Liver (tissue), 9 donors: Measurements from ENCODE around the gene PVALEF. TPM values are rescaled to one million over a fixed set of nuclear protein-coding genes. Genes with fewer than 3 reads are reported as not detected.

Experiments used
- DNase-seq: peaks from one replicate; pipeline ENCODE4 v3.0.0-alpha.2; 2017; ENCODE audit warnings: low spot score
- H3K27ac ChIP-seq, 2 donors: one replicate each; pipeline ENCODE4 v1.7.0; 2013; ENCODE audit warnings: inconsistent platforms in 2 of 2, low read length in 2 of 2, control low read depth in 1 of 2, low read depth in 1 of 2, mild to moderate bottlenecking in 1 of 2
- H3K27me3 ChIP-seq, 4 donors: one replicate each; pipeline versions ENCODE4 v1.6.1 to v1.7.0; 2013; ENCODE audit warnings: low read length in 3 of 4, inconsistent platforms in 1 of 4, mild to moderate bottlenecking in 1 of 4, moderate library complexity in 1 of 4; ENCODE audit not compliant: control insufficient read depth in 4 of 4, insufficient read depth in 4 of 4
- H3K36me3 ChIP-seq, 4 donors: one replicate each; pipeline versions ENCODE4 v1.6.1 to v1.7.0; 2013; ENCODE audit warnings: low read length in 3 of 4, mild to moderate bottlenecking in 3 of 4, low read depth in 1 of 4, moderate library complexity in 1 of 4; ENCODE audit not compliant: control insufficient read depth in 4 of 4, insufficient read depth in 3 of 4
- H3K4me1 ChIP-seq, 4 donors: one replicate each; pipeline versions ENCODE4 v1.6.1 to v1.7.0; 2013; ENCODE audit warnings: low read length in 3 of 4, mild to moderate bottlenecking in 3 of 4, moderate library complexity in 1 of 4; ENCODE audit not compliant: control insufficient read depth in 4 of 4, insufficient read depth in 4 of 4
- H3K4me3 ChIP-seq, 3 donors: one replicate each; pipeline versions ENCODE4 v1.6.1 to v1.7.0; 2013; ENCODE audit warnings: low read length in 3 of 3, control low read depth in 1 of 3, low read depth in 1 of 3, mild to moderate bottlenecking in 1 of 3
- H3K9ac ChIP-seq, 2 donors: one replicate each; pipeline ENCODE4 v1.7.0; 2013; ENCODE audit warnings: low read length in 2 of 2, mild to moderate bottlenecking in 2 of 2, moderate library complexity in 2 of 2, control low read depth in 1 of 2, low read depth in 1 of 2
- H3K9me3 ChIP-seq, 4 donors: one replicate each; pipeline versions ENCODE4 v1.6.1 to v1.7.0; 2013; ENCODE audit warnings: low read length in 3 of 4; ENCODE audit not compliant: control insufficient read depth in 4 of 4
- EGR1 ChIP-seq, 2 donors: IDR thresholded peaks; 2 replicates each; pipeline ENCODE4 v1.6.1; 2016 to 2018; ENCODE audit warnings: antibody characterized with exemption in 2 of 2, low read depth in 2 of 2
- FOXA1 ChIP-seq: IDR thresholded peaks from 2 replicates; pipeline ENCODE4 v1.6.1; 2016; ENCODE audit warnings: antibody characterized with exemption
- FOXA2 ChIP-seq: IDR thresholded peaks from 2 replicates; pipeline ENCODE4 v1.6.1; 2016; ENCODE audit warnings: antibody characterized with exemption
- GABPA ChIP-seq, 2 donors: IDR thresholded peaks in 1 of 2; conservative IDR thresholded peaks in 1 of 2; 2 replicates each; pipeline ENCODE4 v1.6.1; 2016; ENCODE audit warnings: antibody characterized with exemption in 2 of 2, mild to moderate bottlenecking in 1 of 2, moderate library complexity in 1 of 2
- HNF4A ChIP-seq, 2 donors: conservative IDR thresholded peaks; 2 replicates each; pipeline ENCODE4 v1.6.1; 2016; ENCODE audit warnings: antibody characterized with exemption in 2 of 2, mild to moderate bottlenecking in 2 of 2
- HNF4G ChIP-seq: IDR thresholded peaks from 2 replicates; pipeline ENCODE4 v1.6.1; 2016; ENCODE audit warnings: antibody characterized with exemption
- JUND ChIP-seq, 2 donors: IDR thresholded peaks; 2 replicates each; pipeline ENCODE4 v1.6.1; 2016; ENCODE audit warnings: antibody characterized with exemption in 2 of 2
- NR2F2 ChIP-seq: IDR thresholded peaks from 2 replicates; pipeline ENCODE4 v1.6.1; 2016; ENCODE audit warnings: antibody characterized with exemption
- RAD21 ChIP-seq, 2 donors: IDR thresholded peaks; 2 replicates each; pipeline ENCODE4 v1.6.1; 2016; ENCODE audit warnings: antibody characterized with exemption in 2 of 2, mild to moderate bottlenecking in 2 of 2
- RXRA ChIP-seq, 2 donors: IDR thresholded peaks; 2 replicates each; pipeline ENCODE4 v1.6.1; 2017 to 2018; ENCODE audit warnings: antibody characterized with exemption in 2 of 2, mild to moderate bottlenecking in 1 of 2
- SP1 ChIP-seq: IDR thresholded peaks from 2 replicates; pipeline ENCODE4 v1.6.1; 2018; ENCODE audit warnings: antibody characterized with exemption, mild to moderate bottlenecking
- TAF1 ChIP-seq: conservative IDR thresholded peaks from 2 replicates; pipeline ENCODE4 v1.6.1; 2016; ENCODE audit warnings: antibody characterized with exemption, mild to moderate bottlenecking
- YY1 ChIP-seq: IDR thresholded peaks from 2 replicates; pipeline ENCODE4 v1.6.1; 2016; ENCODE audit warnings: antibody characterized with exemption, mild to moderate bottlenecking
- WGBS: extraction: QIAGEN DNeasy Blood & Tissue Kit; methylation state at CpG from one replicate; pipeline ENCODE4 v1.1.7; 2013; 5-methylcytosine and 5-hydroxymethylcytosine counted together
- polyA plus RNA-seq, 2 donors: library from polyadenylated mRNA; stranded (reverse) in 1 of 2; unstranded in 1 of 2; fragments of 200-250 nt in 1 of 2; fragments of >200 nt in 1 of 2; fragmentation: Nextera tagmentation in 1 of 2; extraction: Ambion mirVana in 1 of 2; gene quantifications; one replicate each; pipeline versions ENCODE4 v1.2.1 to v1.2.3, GENCODE V29; 2013 to 2015
- total RNA-seq, 2 donors: library from RNA; depleted of rRNA; stranded (reverse); fragments of >200 nt; gene quantifications; one replicate each; pipeline ENCODE4 v1.2.3, GENCODE V29; 2014
- TF ChIP-seq, protein P1 (sequence below): IDR thresholded peaks from 2 replicates; pipeline ENCODE4 v1.6.1; 2016; ENCODE audit warnings: antibody characterized with exemption
- TF ChIP-seq, protein P2 (sequence below): fragments of 150-350 bp; IDR thresholded peaks from 2 replicates; pipeline ENCODE4 v1.5.1; 2017; ENCODE audit warnings: improper control_type of control experiment, low read depth, low read length; ENCODE audit not compliant: missing input control
- TF ChIP-seq, protein P3 (sequence below): IDR thresholded peaks from 2 replicates; pipeline ENCODE4 v1.6.1; 2016; ENCODE audit warnings: antibody characterized with exemption
- TF ChIP-seq, protein P4 (sequence below): IDR thresholded peaks from 2 replicates; pipeline ENCODE4 v1.6.1; 2016; ENCODE audit warnings: antibody characterized with exemption, mild to moderate bottlenecking
- TF ChIP-seq, protein P5 (sequence below): IDR thresholded peaks from 2 replicates; pipeline ENCODE4 v1.6.1; 2016; ENCODE audit warnings: antibody characterized with exemption
- donor health status: healthy.
- donor health status: healthy.
- donor health status: healthy.
- donor health status: healthy.
- donor health status: healthy.

PVALEF gene
- total and polyA plus RNA-seq, 4 donors, result not detected

DNA sequence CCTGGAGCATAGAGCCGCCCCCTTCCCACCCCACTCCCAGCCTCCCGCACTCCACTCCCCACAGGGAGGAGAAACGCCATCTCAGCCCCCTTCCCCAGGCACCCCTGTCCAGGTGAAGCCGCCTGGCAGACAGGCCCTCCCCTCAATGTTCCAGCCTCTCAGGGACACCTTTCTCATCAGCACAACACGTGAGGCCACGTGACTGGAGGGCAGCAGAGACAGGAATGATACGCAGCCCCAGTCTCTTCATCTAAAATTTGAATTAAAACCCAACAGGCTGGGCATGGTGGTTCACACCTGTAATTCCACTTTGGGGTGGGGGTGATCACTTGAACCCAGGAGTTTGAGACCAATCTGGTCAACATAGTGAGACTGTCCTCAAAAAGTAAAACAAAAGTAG is 20.9 kb downstream of the PVALEF start:
- Histone ChIP-seq H3K4me1 (no peaks in the 10 kb centered on the region), H3K4me3 (no peak overlapping the region), H3K9me3 (no peaks in the 10 kb centered on the region), H3K9ac (no peak overlapping the region), H3K27ac (no peak overlapping the region), H3K27me3 (no peaks in the 10 kb centered on the region), H3K36me3 (no peaks in the 10 kb centered on the region)
- TF ChIP-seq, protein P1, sequence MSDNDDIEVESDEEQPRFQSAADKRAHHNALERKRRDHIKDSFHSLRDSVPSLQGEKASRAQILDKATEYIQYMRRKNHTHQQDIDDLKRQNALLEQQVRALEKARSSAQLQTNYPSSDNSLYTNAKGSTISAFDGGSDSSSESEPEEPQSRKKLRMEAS, result no peak
- TF ChIP-seq YY1, result no peak
- TF ChIP-seq, protein P2, sequence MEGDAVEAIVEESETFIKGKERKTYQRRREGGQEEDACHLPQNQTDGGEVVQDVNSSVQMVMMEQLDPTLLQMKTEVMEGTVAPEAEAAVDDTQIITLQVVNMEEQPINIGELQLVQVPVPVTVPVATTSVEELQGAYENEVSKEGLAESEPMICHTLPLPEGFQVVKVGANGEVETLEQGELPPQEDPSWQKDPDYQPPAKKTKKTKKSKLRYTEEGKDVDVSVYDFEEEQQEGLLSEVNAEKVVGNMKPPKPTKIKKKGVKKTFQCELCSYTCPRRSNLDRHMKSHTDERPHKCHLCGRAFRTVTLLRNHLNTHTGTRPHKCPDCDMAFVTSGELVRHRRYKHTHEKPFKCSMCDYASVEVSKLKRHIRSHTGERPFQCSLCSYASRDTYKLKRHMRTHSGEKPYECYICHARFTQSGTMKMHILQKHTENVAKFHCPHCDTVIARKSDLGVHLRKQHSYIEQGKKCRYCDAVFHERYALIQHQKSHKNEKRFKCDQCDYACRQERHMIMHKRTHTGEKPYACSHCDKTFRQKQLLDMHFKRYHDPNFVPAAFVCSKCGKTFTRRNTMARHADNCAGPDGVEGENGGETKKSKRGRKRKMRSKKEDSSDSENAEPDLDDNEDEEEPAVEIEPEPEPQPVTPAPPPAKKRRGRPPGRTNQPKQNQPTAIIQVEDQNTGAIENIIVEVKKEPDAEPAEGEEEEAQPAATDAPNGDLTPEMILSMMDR, result no peak
- no peak for TF ChIP-seq GABPA (IDR thresholded peaks at IDR 0.05 in 1 of 2, conservative IDR thresholded peaks at IDR 0.05 in 1 of 2)
- no peak for TF ChIP-seq SP1
- no peak for TF ChIP-seq TAF1
- TF ChIP-seq FOXA1, result no peak
- no peak for TF ChIP-seq NR2F2
- TF ChIP-seq, protein P3, sequence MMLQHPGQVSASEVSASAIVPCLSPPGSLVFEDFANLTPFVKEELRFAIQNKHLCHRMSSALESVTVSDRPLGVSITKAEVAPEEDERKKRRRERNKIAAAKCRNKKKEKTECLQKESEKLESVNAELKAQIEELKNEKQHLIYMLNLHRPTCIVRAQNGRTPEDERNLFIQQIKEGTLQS, result no peak
- TF ChIP-seq HNF4A (conservative IDR thresholded peaks at IDR 0.05), result no peak
- TF ChIP-seq, protein P4, sequence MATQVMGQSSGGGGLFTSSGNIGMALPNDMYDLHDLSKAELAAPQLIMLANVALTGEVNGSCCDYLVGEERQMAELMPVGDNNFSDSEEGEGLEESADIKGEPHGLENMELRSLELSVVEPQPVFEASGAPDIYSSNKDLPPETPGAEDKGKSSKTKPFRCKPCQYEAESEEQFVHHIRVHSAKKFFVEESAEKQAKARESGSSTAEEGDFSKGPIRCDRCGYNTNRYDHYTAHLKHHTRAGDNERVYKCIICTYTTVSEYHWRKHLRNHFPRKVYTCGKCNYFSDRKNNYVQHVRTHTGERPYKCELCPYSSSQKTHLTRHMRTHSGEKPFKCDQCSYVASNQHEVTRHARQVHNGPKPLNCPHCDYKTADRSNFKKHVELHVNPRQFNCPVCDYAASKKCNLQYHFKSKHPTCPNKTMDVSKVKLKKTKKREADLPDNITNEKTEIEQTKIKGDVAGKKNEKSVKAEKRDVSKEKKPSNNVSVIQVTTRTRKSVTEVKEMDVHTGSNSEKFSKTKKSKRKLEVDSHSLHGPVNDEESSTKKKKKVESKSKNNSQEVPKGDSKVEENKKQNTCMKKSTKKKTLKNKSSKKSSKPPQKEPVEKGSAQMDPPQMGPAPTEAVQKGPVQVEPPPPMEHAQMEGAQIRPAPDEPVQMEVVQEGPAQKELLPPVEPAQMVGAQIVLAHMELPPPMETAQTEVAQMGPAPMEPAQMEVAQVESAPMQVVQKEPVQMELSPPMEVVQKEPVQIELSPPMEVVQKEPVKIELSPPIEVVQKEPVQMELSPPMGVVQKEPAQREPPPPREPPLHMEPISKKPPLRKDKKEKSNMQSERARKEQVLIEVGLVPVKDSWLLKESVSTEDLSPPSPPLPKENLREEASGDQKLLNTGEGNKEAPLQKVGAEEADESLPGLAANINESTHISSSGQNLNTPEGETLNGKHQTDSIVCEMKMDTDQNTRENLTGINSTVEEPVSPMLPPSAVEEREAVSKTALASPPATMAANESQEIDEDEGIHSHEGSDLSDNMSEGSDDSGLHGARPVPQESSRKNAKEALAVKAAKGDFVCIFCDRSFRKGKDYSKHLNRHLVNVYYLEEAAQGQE, result no peak
- no peak for TF ChIP-seq HNF4G
- TF ChIP-seq EGR1 (IDR thresholded peaks at IDR 0.05; ENCODE audit: low read depth in 2 of 2), result no peak
- no peak for DNase-seq
- 84% methylated on average over 7 of the region's 7 CpGs for WGBS

DNA sequence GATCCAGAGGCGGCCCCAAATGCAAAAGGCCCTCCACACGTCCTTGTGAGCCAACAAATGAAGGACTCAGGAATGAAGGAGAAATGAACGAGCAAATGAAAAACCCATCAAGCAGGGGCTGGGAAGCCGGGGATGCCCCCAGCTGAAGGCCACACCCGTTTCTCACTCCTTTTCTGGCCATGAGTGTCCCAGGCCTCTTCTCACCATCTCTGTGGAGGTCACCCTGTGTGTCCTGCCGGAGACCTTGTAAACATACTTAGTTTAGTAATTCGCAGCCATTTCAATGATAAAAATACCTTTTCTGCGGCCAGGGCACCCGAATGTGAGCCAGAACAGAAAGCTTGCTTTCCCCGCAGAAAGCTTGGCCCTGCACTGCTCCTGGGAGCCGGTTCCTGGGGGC is 21.8 kb downstream of the PVALEF start:
- Histone ChIP-seq H3K27ac (no peak overlapping the region), H3K36me3 (no peaks in the 10 kb centered on the region), H3K4me1 (no peaks in the 10 kb centered on the region), H3K9ac (no peak overlapping the region), H3K9me3 (no peaks in the 10 kb centered on the region), H3K27me3 (no peaks in the 10 kb centered on the region), H3K4me3 (no peak overlapping the region)
- 96% methylated on average over 11 of the region's 11 CpGs for WGBS
- DNase-seq, result no peak
- TF ChIP-seq, protein P5, sequence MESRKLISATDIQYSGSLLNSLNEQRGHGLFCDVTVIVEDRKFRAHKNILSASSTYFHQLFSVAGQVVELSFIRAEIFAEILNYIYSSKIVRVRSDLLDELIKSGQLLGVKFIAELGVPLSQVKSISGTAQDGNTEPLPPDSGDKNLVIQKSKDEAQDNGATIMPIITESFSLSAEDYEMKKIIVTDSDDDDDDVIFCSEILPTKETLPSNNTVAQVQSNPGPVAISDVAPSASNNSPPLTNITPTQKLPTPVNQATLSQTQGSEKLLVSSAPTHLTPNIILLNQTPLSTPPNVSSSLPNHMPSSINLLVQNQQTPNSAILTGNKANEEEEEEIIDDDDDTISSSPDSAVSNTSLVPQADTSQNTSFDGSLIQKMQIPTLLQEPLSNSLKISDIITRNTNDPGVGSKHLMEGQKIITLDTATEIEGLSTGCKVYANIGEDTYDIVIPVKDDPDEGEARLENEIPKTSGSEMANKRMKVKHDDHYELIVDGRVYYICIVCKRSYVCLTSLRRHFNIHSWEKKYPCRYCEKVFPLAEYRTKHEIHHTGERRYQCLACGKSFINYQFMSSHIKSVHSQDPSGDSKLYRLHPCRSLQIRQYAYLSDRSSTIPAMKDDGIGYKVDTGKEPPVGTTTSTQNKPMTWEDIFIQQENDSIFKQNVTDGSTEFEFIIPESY, result no peak
- TF ChIP-seq HNF4A (conservative IDR thresholded peaks at IDR 0.05) (no peak), FOXA2 (no peak), TAF1 (no peak), HNF4G (no peak), RXRA (IDR thresholded peaks at IDR 0.05) (no peak), EGR1 (IDR thresholded peaks at IDR 0.05; ENCODE audit: low read depth in 2 of 2) (no peak), SP1 (no peak), JUND (IDR thresholded peaks at IDR 0.05) (no peak), GABPA (IDR thresholded peaks at IDR 0.05 in 1 of 2, conservative IDR thresholded peaks at IDR 0.05 in 1 of 2) (no peak), YY1 (no peak), NR2F2 (no peak), RAD21 (IDR thresholded peaks at IDR 0.05) (no peak)
- TF ChIP-seq, protein P2, result no peak
- TF ChIP-seq, protein P1, result no peak
- TF ChIP-seq, protein P4, result no peak
